ENCODE results near the gene PIK3R5. TPM values are rescaled to one million over a fixed set of nuclear protein-coding genes. Genes with fewer than 3 reads are reported as not detected.

The PIK3R5 gene
- polyA plus RNA-seq, 3 donors = 32.1 to 127 (median 47.5) TPM

DNA sequence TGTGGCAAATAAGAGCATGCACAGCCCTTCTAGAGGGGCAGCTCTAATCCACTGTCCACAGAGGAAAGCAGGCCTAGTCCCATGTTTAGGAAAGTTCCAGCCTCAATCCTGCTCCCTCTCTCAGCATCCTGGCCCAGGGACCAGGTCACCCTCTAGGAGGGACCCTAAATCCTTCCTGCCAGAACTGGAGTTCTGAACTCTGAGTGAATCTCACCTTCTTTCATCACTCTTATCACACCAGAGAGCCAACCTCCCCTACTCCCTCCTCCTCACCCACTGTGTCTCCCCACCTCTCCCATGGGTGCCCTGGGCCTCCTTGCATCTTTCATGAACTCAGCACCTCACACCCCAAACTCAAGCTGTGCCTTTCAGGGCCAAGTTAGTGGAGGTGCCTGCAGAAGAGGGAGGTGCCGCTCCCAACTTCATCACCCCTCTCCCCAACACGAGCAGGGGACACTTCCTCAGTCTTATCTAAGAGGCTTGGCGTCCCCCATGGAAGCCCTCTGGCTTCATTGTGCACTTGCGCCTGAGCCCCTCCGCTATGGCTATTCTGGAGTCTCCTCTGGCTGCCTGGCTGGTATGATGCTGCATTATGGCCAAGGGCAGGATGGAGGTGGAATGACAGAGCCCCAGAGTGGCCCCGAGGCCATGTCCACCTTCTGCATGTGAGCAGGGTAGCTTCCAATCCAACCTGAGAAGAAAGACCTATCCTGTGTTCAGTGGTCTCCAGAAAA lies 129.7 kb downstream of the PIK3R5 start:
- H3K4me1 ChIP-seq (ENCODE audit: control insufficient read depth in 1 of 2, insufficient read depth in 2 of 2, low read length in 2 of 2) = no peaks in the 10 kb centered on the region
- no peaks in the 10 kb centered on the region for H3K9me3 ChIP-seq (replicated peaks in 1 of 2; ENCODE audit: control insufficient read depth in 1 of 2, insufficient read depth in 1 of 2, low read length in 2 of 2)
- no peak overlapping the region for H3K27ac ChIP-seq (ENCODE audit: low read depth in 1 of 2, low read length in 2 of 2)
- H3K4me3 ChIP-seq (replicated peaks in 1 of 3; ENCODE audit: low read depth in 2 of 3, low read length in 3 of 3) = no peak overlapping the region
- no peak overlapping the region for H3K4me2 ChIP-seq (replicated peaks; ENCODE audit: extremely low read depth, low read length, poor library complexity, severe bottlenecking)
- intact Hi-C loops (cut with micrococcal nuclease) = no loop called here
- H3K36me3 ChIP-seq (replicated peaks in 1 of 2; ENCODE audit: control insufficient read depth in 1 of 2, insufficient read depth in 2 of 2, low read length in 2 of 2) = peaks cover 61 to 77% of the 10 kb centered on the region in 2 donors
- no peak overlapping the region for H3K9ac ChIP-seq (ENCODE audit: insufficient read depth, low read length, poor library complexity, severe bottlenecking)
- TF ChIP-seq, protein P1, sequence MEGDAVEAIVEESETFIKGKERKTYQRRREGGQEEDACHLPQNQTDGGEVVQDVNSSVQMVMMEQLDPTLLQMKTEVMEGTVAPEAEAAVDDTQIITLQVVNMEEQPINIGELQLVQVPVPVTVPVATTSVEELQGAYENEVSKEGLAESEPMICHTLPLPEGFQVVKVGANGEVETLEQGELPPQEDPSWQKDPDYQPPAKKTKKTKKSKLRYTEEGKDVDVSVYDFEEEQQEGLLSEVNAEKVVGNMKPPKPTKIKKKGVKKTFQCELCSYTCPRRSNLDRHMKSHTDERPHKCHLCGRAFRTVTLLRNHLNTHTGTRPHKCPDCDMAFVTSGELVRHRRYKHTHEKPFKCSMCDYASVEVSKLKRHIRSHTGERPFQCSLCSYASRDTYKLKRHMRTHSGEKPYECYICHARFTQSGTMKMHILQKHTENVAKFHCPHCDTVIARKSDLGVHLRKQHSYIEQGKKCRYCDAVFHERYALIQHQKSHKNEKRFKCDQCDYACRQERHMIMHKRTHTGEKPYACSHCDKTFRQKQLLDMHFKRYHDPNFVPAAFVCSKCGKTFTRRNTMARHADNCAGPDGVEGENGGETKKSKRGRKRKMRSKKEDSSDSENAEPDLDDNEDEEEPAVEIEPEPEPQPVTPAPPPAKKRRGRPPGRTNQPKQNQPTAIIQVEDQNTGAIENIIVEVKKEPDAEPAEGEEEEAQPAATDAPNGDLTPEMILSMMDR (IDR thresholded peaks at IDR 0.05) = no peak
- DNase-seq = no peak
- 100% methylated on average over 4 of the region's 6 CpGs for WGBS (ENCODE audit: insufficient coverage)
- H2AFZ ChIP-seq (ENCODE audit: insufficient read depth, low read depth, low read length, poor library complexity, severe bottlenecking) = no peak overlapping the region
- Mint-ChIP-seq H3K4me1 (no peaks in the 10 kb centered on the region), H3K27ac (peak overlapping the region in 1 of 7 donors; percentile 15), H3K36me3 (peaks cover 66 to 67% of the 10 kb centered on the region in 2 donors), H3K27me3 (ENCODE audit: low read depth in 3 of 3) (peaks cover 0 to 2% (median 0%) of the 10 kb centered on the region in 3 donors), H3K4me3 (no peak overlapping the region), H3K9me3 (peaks cover 0 to 3% (median 0%) of the 10 kb centered on the region in 7 donors)
- H4K20me1 ChIP-seq (ENCODE audit: insufficient read depth, low read length) = no peaks in the 10 kb centered on the region
- no peaks in the 10 kb centered on the region for H3K27me3 ChIP-seq (ENCODE audit: control insufficient read depth in 2 of 2, insufficient read depth in 2 of 2, low read length in 2 of 2)
- H3K79me2 ChIP-seq (ENCODE audit: insufficient read depth, low read length) = no peaks in the 10 kb centered on the region

DNA sequence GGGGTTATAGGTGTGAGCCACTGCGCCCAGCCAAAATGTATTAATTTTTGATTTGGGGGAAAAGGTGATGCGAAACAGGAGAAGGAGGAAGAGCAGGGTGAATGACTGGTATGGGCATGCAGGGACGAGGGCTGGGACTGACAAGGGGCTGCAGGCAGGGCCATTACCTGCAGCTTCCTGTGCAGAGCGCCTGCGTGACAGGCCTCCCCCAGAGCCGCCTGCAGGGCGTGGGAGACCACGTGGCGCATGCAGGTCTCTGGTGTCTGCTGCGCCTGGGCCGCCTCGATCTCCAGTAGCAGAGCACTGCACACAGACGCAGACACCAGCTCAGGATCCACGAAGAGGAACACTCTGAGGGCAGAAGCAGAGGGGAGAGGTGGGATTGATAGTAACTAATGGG lies 130.4 kb downstream of the PIK3R5 start:
- H2AFZ ChIP-seq (ENCODE audit: insufficient read depth, low read depth, low read length, poor library complexity, severe bottlenecking) = no peak overlapping the region
- Mint-ChIP-seq H3K27me3 (ENCODE audit: low read depth in 3 of 3) (peaks cover 0 to 2% (median 0%) of the 10 kb centered on the region in 3 donors), H3K4me1 (no peaks in the 10 kb centered on the region), H3K4me3 (no peak overlapping the region), H3K36me3 (peaks cover 66 to 67% of the 10 kb centered on the region in 2 donors), H3K27ac (peak overlapping the region in 2 of 7 donors; percentile 66 to 69), H3K9me3 (peaks cover 0 to 3% (median 0%) of the 10 kb centered on the region in 7 donors)
- H4K20me1 ChIP-seq (ENCODE audit: insufficient read depth, low read length) = no peaks in the 10 kb centered on the region
- TF ChIP-seq, protein P1 (IDR thresholded peaks at IDR 0.05) = no peak
- no peaks in the 10 kb centered on the region for H3K27me3 ChIP-seq (ENCODE audit: control insufficient read depth in 2 of 2, insufficient read depth in 2 of 2, low read length in 2 of 2)
- H3K9ac ChIP-seq (ENCODE audit: insufficient read depth, low read length, poor library complexity, severe bottlenecking) = no peak overlapping the region
- H3K4me2 ChIP-seq (replicated peaks; ENCODE audit: extremely low read depth, low read length, poor library complexity, severe bottlenecking) = no peak overlapping the region
- 97% methylated on average over 14 of the region's 14 CpGs for WGBS (ENCODE audit: insufficient coverage)
- DNase-seq = no peak
- no peaks in the 10 kb centered on the region for H3K79me2 ChIP-seq (ENCODE audit: insufficient read depth, low read length)
- no peak overlapping the region for H3K4me3 ChIP-seq (replicated peaks in 1 of 3; ENCODE audit: low read depth in 2 of 3, low read length in 3 of 3)
- no peaks in the 10 kb centered on the region for H3K9me3 ChIP-seq (replicated peaks in 1 of 2; ENCODE audit: control insufficient read depth in 1 of 2, insufficient read depth in 1 of 2, low read length in 2 of 2)
- H3K4me1 ChIP-seq (ENCODE audit: control insufficient read depth in 1 of 2, insufficient read depth in 2 of 2, low read length in 2 of 2) = no peaks in the 10 kb centered on the region
- H3K27ac ChIP-seq (ENCODE audit: low read depth in 1 of 2, low read length in 2 of 2) = no peak overlapping the region
- intact Hi-C loops (cut with micrococcal nuclease) = no loop called here
- H3K36me3 ChIP-seq (replicated peaks in 1 of 2; ENCODE audit: control insufficient read depth in 1 of 2, insufficient read depth in 2 of 2, low read length in 2 of 2) = peaks cover 61 to 83% of the 10 kb centered on the region in 2 donors
